HG03066 (cell line): ENCODE data around the gene POLD4.

Experiments used
- ATAC-seq: cut with Tn5 transposase; IDR thresholded peaks from one replicate; pipeline ENCODE4 v1.9.1; 2021; ENCODE audit warnings: low read depth; ENCODE audit not compliant: unreplicated experiment

The POLD4 gene

GRCh38 chr11:67304511-67305113 lies 48.7 kb downstream of the POLD4 start:
- no peak for ATAC-seq

GRCh38 chr11:67303835-67304411 lies 49.4 kb downstream of the POLD4 start:
- ATAC-seq, result no peak

DNA sequence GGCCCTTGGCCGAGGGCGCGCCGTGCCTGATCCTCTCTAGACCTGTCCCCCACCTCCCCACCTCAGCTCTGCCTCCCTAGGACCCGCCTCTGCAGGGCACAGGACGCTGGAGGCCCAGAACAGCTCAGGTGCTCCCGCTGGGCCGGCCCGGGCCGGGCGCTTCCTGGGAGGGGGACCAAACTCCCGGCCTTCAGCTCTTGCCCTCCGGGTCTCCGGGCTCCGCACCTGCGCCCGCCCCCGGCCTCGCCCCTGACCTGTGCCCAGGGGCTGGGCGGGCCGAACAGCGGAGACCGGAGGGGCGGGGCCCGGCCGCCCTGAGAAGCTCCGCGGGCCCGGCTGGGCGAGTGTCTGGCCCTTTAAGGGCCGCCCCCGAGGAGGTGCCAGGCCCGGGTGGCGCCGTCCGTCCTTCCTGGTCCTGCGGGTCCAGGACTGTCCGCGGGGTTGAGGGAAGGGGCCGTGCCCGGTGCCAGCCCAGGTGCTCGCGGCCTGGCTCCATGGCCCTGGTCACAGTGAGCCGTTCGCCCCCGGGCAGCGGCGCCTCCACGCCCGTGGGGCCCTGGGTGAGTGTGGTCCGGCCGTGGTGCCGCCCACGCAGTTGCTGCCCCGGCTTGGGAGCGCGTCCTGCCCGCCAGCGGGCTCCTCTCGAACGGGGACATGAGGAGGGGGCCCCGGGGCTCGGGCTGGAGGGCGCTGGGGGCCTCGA lies 50.1 kb downstream of the POLD4 start, which contains the start of gene SSH3:
Gene SSH3 (plus strand): TSS at position 399 of the 703 bp plus-strand sequence. CDS start 96 bp downstream, at position 495.
- ATAC-seq, result no peak

DNA sequence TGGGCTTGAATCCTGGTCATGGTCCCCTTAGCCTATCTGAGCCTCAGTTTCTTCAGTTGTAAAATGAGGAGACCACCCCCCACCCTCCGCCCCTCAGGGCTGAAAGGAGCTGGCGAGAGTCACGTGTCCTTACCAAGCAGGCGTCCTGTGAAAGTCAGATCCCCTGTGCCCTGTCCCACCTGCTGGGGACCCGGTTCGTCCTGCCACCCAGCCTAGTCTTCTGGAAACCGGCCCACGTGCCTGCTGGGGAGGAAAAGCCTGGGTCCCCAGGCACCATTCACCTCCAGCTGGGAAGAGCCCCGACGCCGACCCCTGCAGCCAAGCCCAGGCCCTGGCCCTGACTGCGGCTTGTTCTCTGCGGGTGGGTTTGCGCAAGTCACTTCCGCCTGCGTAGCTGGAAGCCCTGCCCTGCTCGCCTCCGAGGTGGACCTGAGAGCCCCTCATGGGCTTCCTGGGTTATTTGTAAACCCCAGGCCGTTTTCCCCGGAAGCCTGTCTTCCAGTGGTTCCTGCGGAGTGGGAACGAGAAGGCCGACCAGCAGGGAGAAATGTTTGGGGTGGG lies 50.7 kb downstream of the POLD4 start:
- no peak for ATAC-seq

DNA sequence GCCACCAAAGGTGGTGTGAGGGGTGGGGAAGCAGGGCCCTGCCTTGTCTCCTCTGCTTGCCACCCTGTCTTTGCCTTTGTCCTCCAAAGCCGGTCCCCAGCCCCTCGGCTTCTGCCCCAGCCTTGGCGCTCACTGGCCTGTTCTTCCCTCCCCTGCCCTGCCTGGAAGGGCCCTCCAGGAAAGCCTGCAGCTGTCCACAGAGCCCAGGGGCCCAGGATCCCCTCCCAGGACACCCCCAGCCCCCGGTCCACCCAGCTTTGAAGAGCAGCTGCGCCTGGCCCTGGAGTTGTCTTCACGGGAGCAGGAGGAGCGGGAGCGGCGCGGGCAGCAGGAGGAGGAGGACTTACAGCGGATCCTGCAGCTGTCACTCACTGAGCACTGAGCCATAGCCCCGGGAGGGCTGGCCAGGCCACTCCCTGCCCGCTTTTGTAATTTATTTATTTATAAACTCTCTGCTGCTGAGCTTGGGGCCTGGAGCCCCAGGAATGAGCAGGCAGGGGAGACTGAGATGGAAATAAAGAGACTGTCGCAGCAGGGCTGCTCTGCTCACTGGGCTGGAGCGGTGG lies 51.3 kb downstream of the POLD4 start:
- ATAC-seq, result no peak

GRCh38 chr11:67301313-67301921 lies 51.9 kb downstream of the POLD4 start:
- no peak for ATAC-seq
